ENCODE measurements around the gene SLC44A4. TPM values are rescaled to one million over a fixed set of nuclear protein-coding genes. Genes with fewer than 3 reads are reported as not detected.
A peak's percentile ranks its signal among the peaks of the same experiment; 100 is the strongest.

Gene SLC44A4
- total RNA-seq, 1 experiment from 2014 or later: not detected

- peak; percentile 33 for DNase-seq (ENCODE audit: low spot score)
Observed at GRCh38 chr6:31901415-31901952, 22.7 kb upstream of the SLC44A4 start.

GRCh38 chr6:31900917-31901414, 22.2 kb upstream of the SLC44A4 start:
- DNase-seq (ENCODE audit: low spot score): no peak

GRCh38 chr6:31899882-31900722, 21.3 kb upstream of the SLC44A4 start:
- DNase-seq (ENCODE audit: low spot score): no peak

- no peak for DNase-seq (ENCODE audit: low spot score)
Observed at GRCh38 chr6:31899215-31899614, 20.4 kb upstream of the SLC44A4 start.

- DNase-seq (ENCODE audit: low spot score): peak; percentile 50
Observed at GRCh38 chr6:31898383-31899011, 19.7 kb upstream of the SLC44A4 start.

GRCh38 chr6:31897612-31898382, 19.0 kb upstream of the SLC44A4 start, which contains the start of gene EHMT2:
Gene EHMT2, minus strand, starts transcription at chr6:31897698. Its CDS starts 21 bp downstream, at chr6:31897677.
- peak; percentile 75 for DNase-seq (ENCODE audit: low spot score)

- no peak for DNase-seq (ENCODE audit: low spot score)
Observed at GRCh38 chr6:31896856-31897611, 18.2 kb upstream of the SLC44A4 start.

GRCh38 chr6:31896493-31896855, 17.7 kb upstream of the SLC44A4 start:
- no peak for DNase-seq (ENCODE audit: low spot score)

GRCh38 chr6:31892821-31893220, 14.0 kb upstream of the SLC44A4 start:
- no peak for DNase-seq (ENCODE audit: low spot score)

- no peak for DNase-seq (ENCODE audit: low spot score)
Observed at GRCh38 chr6:31889331-31889972, 10.7 kb upstream of the SLC44A4 start.

- DNase-seq (ENCODE audit: low spot score): no peak
Observed at GRCh38 chr6:31888276-31889258, 9.8 kb upstream of the SLC44A4 start.

GRCh38 chr6:31887173-31888007, 8.6 kb upstream of the SLC44A4 start:
- DNase-seq (ENCODE audit: low spot score): no peak

- no peak for DNase-seq (ENCODE audit: low spot score)
Observed at GRCh38 chr6:31886541-31886991, 7.8 kb upstream of the SLC44A4 start.

GRCh38 chr6:31884528-31885035, 5.8 kb upstream of the SLC44A4 start:
- no peak for DNase-seq (ENCODE audit: low spot score)

- no peak for DNase-seq (ENCODE audit: low spot score)
Observed at GRCh38 chr6:31883676-31884075, 4.9 kb upstream of the SLC44A4 start.

GRCh38 chr6:31882344-31882743, 3.5 kb upstream of the SLC44A4 start:
- DNase-seq (ENCODE audit: low spot score): no peak

GRCh38 chr6:31881136-31881859, 2.5 kb upstream of the SLC44A4 start:
- no peak for DNase-seq (ENCODE audit: low spot score)

GRCh38 chr6:31880616-31881015, 1.8 kb upstream of the SLC44A4 start:
- no peak for DNase-seq (ENCODE audit: low spot score)
